NCI-H1694 treated with DMSO at 0.1 percent for 48 hours (cell line): ENCODE data around the gene FLACC1.
"Not testable (repeated sequence)": the region's sequence is repeated elsewhere in the genome, so short reads cannot be mapped to it uniquely, and the experiment has no call there.

Experiments
- DNase-seq: peaks from one replicate; lab custom pipeline; 2025; lab: John Stamatoyannopoulos, UW

The FLACC1 gene

DNA sequence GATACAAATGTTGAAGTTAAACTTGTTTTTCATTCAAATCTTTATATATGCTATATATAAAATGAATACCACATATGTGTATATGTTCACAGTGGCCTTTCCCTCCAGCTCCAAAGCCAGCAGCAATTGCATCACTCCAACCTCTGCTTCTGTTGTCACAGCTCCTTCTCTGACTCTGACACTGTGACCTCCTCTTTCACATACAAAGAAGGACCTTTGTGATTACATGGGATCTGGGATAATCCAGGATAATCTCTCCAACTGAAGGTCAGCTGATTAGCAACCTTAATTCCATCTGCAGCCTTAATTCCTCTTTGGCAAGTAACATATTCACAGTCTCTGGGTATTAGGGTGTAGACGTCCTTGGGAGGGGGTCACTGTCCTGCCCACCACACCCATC, 8.4 kb downstream of the FLACC1 start:
- no peak for DNase-seq

DNA sequence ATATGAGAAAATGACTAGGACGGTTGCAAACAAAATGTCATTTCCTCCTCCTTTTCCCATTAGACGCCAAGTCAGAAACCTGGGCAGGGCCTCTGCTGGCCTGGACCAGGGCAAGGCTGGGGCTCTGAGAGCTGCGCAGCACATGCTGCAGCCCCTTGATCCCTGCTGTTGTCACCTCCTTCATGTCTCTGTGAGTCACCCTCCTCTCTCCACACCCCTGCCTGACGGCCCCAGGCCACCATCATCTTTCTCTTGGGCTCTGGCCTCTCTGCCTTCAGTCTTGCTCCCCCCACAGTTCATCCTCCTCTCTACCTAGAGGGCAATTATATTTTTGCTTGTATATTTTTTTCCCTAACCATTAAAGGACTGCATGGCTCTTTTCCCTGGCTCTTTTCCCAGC, 10.0 kb downstream of the FLACC1 start:
- no peak for DNase-seq

DNA sequence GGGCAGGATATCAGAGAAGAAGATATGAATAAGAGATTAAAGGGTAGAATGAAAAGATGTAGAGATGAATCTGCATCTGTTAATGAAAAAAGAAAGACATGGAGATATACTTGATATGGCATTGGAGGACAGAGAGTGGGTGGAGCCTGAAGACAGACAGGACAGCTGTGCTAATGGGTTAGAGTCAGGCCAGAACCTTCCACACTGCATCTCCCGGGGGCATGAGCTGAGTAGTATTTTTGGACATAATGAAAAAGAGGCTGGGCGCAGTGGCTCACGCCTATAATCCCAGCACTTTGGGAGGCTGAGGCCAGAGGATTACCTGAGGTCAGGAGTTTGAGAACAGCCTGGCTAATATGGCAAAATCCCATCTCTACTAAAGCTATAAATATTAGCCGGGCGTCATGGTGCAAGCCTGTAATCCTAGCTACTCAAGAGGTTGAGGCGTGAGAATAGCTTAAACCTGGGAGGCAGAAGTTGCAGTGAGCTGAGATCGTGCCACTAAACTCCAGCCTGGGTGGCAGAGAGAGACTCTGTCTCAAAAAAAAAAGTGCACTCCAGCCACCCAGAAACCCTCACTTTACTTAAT, 11.4 kb downstream of the FLACC1 start:
- DNase-seq: no peak

DNA sequence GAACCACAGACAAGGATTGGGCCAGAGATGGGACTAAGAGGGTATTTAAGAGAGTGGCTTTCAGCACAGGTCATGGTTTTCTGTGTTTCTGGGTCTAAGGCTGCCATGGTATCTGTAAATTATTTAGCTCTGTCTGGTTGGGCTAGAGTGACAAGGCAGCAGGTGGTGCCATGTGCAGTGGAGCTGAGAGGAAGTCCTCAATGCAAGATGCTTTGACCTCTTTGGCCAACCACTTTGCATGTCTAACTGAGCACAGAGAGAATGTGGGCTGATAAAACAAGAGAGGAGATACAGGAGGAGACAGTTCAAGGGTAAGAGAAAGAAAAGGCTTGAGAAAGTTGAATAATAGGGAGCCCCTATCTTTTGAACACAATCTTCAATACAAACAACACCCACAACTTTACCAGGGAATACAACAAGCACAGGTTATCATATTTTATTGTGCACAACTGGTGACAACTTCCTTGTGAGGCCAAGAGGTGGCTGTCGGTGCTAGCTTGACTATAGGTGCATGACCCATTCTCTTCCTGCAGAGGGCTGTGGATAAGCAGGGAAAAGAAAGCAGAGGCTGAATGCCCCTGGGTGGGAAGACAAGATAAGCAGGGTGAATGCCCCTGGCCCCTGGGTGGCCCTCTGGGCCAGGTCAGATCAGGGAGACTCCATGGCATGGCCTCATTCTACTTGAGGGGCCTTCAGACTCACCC, 12.3 kb downstream of the FLACC1 start:
- no peak for DNase-seq

DNA sequence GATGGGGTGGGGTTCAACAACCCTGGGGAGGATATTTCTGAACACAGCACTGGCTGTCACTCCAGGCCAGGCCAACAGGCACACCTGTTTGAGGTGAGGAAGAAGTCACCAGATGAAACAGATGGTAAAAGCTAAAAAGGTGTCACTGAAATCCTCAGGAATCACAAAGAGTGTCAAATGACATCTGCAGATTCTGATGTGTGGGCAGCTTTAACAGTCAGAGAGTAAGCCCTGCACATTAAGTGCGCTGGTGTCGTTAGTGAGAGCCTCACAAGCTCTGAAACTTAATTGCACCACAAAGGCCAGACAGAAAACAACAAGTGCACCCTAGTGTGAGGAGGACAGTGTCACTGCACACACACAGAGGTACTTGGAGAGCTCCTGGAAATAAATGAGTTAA, 13.6 kb downstream of the FLACC1 start:
- no peak for DNase-seq

DNA sequence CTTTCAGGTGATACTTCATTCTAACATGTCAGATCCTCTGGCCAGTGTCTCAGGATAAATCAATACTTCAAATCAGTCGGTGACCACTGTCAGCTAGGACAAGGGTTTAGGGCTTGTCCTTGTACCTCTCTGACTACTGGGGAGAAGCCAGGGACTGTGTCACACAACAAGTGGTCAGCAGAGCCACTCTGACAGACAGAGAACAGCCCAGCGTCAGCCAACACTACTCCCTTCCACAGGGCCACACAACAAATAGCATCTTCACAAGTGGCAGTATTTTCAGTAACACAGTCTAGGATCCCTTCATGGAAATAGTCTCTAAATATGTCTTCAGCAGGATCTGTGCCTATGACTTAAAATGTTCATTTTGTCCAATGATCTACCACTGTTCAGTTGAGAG, 14.2 kb downstream of the FLACC1 start:
- DNase-seq: no peak

DNA sequence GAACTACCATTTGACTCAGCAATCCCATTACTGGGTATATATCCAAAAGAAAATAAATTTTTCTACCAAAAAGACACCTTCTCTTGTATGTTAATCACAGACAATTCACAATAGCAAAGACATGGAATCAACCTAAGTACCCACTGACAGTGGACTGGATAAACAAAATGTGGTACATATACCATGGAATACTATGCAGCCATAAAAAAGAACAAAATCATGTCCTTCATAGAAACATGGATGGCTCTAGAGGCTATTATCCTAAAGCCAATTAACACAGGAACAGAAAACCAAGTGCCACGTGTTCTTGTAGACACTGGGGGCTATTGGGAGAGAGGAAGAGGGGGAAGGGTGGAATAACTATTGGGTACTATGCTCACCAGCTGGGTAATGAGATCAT, 27.7 kb downstream of the FLACC1 start:
- DNase-seq: no peak

DNA sequence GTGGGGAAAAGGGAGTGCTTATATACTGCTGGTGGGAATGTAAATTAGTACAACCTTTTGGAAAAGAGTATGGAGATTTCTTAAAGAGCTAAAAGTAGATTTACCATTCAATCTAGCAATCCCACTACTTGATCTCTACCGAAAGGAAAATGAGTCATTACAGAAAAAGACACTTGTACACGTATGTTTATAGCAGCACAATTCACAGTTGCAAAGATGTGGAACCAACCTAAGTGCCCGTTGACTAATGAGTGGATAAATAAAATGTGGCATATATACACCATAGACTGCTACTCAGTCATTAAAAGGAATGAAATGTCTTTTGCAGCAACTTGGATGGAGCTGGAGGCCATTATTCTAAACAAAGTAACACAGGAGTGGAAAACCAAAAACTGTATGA, 29.5 kb downstream of the FLACC1 start:
- no peak for DNase-seq

DNA sequence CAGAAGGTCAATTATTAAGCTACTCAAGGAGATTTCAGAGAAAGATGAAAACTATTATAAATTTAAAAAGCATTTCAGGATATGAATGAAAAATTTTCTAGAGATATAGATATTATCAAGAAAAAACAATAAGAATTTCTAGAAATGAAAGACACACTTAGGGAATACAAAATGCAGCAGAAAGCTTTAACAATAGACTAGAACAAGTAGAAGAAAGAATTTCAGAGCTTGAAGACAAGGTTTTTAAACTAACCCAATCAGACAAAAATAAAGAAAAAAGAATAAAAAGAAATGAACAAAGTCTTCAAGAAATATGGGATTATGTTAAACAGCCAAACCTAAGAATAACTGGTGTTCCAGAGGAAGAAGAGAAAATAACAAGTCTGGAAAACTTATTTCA, 34.4 kb downstream of the FLACC1 start:
- no peak for DNase-seq

DNA sequence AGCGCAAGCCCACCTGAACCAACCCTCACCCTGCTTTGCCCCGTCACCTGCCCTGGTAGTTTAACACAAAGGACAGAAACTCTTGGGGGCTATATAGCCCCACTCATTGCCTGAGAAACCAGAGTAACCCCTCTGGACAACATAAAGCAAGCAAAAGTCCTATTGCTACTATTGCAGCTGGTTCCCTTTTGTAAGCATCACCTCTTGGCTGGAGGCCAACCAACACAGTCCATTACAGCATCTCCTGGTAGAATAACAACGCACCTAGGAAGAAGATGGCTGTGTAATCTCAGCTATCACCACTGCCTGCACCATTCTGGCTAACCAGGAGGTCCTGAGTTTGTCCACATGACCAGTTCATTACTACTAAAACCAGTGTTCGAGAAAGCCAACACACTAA, 36.4 kb downstream of the FLACC1 start:
- DNase-seq: no peak

DNA sequence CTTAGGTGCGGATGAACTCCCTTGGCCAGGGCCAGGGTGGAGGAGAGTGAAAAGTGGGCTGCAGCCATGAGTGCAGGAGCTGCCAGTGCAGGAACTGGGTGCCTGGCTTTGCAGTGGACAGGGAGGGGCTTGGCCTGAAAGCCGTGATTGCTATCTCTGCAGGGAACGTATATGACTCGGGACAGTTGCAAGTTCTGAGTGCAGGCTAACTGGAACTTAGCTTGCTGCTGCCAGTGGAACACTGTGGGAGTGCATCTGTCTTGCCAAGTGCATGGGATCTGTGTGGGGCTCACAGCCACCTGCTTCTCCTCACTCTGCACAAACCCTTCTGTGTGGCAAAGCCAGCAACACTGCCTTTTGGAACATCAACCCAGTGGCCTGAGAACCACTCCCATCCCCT, 36.9 kb downstream of the FLACC1 start:
- DNase-seq: no peak

DNA sequence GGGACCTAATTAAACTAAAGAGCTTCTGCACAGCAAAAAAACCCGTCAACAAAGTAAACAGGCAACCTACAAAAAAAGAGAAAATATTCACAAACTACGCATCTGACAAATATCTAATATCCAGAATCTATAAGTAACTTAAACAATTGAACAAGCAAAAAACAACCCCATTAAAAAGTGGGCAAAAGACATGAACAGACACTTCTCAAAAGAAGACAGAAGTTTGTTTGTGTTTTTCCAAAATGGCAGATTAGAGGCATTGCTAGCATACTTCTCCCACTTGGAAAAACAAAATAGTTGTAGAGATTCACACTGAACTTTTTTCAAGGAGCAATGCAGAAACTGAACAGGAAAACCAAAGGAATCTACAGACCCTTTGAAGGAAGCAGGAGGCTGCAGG, 37.6 kb downstream of the FLACC1 start:
- DNase-seq: no peak

DNA sequence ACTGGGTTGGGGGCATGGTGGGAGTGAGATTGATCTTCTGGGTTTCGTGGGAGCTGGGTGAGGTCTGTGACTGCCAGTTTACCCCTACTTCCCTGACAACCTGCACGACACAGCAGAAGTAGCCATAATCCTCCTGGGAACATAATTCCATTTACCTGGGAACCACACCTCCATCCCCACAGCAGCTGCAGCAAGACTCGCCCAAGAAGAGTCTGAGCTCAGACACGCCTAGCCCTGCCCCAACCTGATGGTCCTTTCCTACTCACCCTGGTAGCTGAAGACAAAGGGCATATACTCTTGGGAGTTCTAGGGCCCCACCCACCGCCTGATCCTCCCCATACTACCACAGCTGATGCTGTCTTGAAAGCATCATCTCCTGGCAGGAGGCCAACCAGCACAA, 43.8 kb downstream of the FLACC1 start:
- DNase-seq: no peak

DNA sequence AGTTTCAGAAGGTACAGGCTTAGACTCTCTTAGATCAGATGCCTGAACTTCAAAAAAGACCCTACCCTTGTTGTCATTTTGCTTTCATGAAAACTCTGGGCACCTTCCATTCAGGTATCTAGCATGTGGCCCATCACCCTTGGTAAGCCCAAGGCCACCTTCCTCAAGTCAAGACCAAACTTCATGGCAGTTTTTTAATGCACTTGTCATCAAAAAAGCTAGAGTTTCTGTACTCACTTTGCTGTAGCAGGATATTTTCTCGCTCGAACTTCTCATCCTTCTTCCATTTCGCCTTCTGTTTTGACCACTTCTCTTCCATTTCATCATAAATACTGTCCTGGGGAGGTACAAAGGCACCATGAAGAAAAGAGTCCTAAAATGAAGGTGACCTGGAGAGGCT, 48.2 kb downstream of the FLACC1 start:
- DNase-seq: no peak

DNA sequence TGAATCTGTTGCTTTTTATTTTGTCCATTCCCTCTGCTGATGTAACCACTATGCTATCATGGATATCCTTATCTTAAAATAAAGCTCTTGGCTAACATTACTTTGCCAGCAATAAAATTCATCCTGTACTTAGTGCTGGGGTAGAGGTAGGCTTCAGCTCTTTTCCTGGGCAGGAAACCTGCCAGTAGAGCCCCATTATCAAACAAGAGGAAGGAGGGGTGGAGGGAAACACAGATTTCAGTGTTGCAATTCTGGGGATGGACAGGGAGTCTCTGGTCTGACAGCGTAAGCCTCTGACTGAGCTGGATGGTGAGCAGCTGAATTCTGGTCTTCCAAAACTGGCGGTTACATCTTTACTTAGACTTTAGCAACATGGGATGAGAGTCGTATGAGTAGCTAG, 49.3 kb downstream of the FLACC1 start:
- DNase-seq: no peak

DNA sequence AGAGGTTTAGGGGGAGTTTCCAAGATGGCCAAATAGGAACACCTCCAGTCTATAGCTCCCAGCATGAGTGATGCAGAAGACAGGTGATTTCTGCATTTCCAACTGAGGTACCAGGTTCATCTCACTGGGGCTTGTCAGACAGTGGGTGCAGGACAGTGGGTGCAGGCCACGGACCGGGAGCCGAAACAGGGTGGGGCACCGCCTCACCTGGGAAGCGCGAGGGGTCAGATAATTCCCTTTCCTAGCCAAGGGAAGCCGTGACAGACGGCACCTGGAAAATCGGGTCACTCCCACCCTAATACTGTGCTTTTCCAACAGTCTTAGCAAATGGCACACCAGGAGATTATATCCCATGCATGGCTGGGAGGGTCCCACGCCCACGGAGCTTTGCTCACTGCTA, 57.2 kb downstream of the FLACC1 start:
- not testable (repeated sequence) for DNase-seq

DNA sequence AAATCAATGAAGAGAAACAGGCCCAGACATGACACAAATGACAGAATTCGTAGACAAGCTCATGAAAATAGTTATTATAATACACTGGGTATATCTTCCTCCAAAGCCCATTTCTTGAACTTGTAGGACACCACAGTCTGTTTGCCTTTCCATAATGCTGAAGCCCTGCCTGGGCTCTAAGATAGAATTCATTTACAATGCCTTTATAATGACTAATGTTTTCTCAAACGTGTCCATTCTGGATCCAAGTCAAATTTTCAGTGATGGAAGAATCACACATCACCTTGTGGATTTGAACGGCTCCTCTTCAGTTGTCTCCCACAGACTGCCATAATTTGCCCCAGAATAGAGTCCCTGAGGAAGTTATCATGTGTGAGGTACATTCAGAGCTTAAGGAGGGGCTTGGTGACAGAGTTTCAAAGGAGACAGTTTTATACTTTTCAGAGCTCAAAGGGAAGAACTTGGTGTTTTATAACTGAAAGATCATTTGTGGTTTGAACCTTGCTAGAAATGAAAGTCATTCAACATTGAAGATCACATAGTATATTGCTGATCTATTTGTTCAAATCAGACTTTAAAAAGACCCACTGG, 58.6 kb downstream of the FLACC1 start:
- DNase-seq: no peak

DNA sequence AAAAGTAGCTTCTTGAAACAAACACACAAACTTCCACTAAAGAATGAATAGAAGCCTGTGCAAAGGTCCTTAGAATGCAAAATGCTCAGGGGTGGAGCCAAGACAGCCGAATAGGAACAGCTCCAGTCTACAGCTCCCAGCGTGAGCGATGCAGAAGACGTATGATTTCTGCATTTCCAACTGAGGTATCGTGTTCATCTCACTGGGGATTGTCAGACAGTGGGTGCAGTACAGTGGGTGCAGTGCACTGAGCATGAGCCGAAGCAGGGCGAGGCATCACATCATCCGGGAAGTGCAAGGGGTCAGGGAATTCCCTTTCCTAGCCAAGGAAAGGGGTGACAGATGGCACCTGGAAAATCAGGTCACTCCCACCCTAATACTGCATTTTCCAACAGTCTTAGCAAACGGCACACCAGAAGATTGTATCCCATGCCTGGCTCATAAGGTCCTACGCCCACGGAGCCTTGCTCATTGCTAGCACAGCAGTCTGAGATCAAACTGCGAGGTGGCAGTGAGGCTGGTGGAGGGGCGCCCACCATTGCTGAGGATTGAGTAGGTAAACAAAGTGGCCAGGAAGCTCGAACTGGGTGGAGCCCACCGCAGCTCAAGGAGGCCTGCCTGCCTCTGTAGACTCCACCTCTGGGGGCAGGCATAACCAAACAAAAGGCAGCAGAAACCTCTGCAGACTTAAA, 66.5 kb downstream of the FLACC1 start:
- not testable (repeated sequence) for DNase-seq

DNA sequence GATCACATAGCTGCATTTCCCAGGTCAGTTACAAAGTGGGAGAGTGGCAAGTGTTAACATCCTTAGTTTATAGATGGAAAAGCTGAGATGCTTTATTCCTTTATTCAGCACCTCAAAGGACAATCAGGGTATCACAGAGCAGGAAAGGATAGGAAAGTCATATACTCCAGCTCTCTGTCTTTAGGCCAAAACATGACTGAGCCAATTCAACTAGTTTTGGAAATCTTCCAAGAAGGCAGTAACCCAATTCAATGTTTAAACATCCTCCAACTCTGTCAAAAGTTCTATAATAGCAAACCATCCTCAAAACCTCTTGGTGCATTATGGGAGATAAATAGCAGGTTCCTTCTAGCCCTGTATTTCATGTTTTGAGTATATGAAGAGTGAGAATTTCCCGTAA, 71.6 kb downstream of the FLACC1 start:
- no peak for DNase-seq

DNA sequence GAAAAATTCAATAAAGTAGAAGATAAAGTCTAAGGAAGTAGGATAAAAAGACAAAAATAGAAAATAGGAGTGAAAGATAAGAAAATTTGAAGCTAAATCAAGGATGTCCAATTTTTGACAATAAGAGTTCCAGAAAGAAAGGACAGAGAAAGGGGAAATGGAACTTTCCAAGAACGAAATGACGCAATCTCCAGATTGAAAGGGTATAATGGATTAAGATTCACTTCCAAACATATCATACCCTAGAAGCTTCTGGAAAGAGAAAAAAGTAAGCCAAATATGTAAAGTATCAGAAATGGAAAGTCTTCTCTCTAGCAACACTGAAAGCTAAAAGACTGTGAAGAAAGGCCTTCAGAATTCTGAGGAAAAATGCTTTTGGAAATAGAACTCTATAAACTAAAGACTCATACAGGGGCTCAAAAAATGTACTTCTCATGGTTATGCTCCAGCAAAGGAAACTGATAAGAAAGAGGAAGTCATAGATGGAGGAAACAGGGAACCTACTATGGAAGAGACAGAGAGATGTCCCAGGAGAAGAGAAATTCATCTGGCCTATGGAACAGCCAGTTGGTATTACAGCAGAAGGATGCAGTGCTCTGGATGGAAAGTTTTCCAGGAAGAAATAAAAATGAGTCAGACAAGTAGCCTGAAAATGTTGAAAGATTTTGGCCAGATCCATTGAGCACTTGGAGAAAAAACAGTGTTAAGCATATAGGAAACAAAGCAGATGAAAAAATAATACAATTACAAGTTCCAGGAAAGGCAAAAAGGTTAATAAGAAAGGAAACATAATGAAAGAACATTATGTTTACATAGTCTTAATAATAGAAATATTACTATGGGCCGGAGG, 76.7 kb downstream of the FLACC1 start:
- DNase-seq: no peak

DNA sequence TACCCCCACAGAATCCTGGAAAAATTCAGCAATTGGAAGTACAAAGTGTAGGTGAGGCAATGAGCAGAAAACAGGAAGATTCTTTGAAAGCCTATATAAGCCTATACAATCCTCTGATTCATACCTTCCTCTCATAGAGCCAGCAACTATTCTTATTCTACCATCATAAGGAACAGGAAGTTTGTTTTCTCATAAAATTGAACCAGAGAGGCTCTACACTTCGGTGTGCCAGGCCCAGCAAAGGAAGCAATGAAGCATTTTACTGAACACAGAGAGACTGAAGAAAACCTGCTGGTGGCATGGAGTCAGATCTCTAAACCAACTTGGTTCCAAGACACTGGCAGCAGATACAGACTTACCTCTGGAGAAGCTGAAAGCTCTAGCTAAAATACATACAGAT, 78.1 kb downstream of the FLACC1 start:
- no peak for DNase-seq

DNA sequence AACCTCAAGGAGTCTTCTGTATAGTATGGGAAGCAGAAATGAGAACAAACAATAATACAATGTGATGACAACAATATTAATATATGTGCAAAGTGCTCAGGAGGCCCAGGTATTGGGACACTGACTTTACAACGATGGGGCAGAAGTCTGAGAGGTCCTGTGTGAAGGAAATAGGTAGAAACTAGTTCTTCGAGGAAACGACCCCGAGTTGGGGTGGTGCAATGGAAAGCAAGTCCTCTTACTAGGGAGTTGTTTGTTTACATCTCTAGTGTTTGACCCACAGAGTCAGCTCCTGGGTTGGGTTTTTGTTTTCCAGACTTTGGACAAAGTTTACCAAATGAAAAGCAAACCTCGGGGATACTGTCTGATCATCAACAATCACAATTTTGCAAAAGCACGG, 80.6 kb downstream of the FLACC1 start:
- no peak for DNase-seq
